ENCODE results near the gene CHIA. TPM values are rescaled to one million over a fixed set of nuclear protein-coding genes. Genes with fewer than 3 reads are reported as not detected.

CHIA gene
- total RNA-seq, 1 donor from 2014 or later = not detected

DNA sequence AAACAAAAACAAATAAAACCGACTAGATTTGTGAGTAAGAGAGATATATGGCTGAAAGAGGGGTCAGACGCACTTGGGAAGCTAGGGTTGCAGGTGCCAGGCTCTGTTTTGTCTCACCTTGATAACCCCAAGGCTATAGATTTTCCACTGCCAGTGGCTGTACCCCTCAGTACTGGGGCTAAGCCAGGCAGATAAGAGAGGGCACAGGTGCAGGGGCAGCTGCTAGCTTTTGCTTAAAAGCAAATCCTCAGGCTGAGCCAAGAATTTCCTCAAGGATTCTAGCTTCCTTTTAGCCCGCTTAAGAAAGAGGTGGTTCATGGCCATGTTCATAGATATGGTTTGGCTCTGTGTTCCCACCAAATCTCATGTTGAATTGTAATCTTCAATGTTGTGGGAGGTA, 79.0 kb downstream of the CHIA start:
- Mint-ChIP-seq H3K4me1 (ENCODE audit: unreplicated experiment) (peaks cover 2% of the 10 kb centered on the region), H3K36me3 (ENCODE audit: unreplicated experiment) (no peaks in the 10 kb centered on the region), H3K4me3 (ENCODE audit: unreplicated experiment) (no peak overlapping the region), H3K27ac (ENCODE audit: unreplicated experiment) (no peak overlapping the region), H3K27me3 (ENCODE audit: unreplicated experiment) (peaks cover 19% of the 10 kb centered on the region), H3K9me3 (ENCODE audit: unreplicated experiment) (no peaks in the 10 kb centered on the region)
- no peak for DNase-seq (ENCODE audit: extremely low spot score, unreplicated experiment)
- TF ChIP-seq, protein P1, sequence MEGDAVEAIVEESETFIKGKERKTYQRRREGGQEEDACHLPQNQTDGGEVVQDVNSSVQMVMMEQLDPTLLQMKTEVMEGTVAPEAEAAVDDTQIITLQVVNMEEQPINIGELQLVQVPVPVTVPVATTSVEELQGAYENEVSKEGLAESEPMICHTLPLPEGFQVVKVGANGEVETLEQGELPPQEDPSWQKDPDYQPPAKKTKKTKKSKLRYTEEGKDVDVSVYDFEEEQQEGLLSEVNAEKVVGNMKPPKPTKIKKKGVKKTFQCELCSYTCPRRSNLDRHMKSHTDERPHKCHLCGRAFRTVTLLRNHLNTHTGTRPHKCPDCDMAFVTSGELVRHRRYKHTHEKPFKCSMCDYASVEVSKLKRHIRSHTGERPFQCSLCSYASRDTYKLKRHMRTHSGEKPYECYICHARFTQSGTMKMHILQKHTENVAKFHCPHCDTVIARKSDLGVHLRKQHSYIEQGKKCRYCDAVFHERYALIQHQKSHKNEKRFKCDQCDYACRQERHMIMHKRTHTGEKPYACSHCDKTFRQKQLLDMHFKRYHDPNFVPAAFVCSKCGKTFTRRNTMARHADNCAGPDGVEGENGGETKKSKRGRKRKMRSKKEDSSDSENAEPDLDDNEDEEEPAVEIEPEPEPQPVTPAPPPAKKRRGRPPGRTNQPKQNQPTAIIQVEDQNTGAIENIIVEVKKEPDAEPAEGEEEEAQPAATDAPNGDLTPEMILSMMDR (IDR thresholded peaks at IDR 0.05) = no peak

Other genes with a start within 250 kb of the CHIA start
- gene DRAM2, start 150.8 kb upstream of the CHIA start, total RNA-seq = 31.1 and 33.6 TPM in 2 replicates
- gene CEPT1, start 150.6 kb upstream of the CHIA start, total RNA-seq = 25.3 and 26.0 TPM in 2 replicates
- gene DENND2D, start 90.2 kb upstream of the CHIA start, total RNA-seq = not detected in 2 replicates
- not detected in 2 replicates for gene CHI3L2, start 63.1 kb upstream of the CHIA start, total RNA-seq
- gene OVGP1, start 136.9 kb downstream of the CHIA start, total RNA-seq = 1.1 and 1.6 TPM in 2 replicates
- 22.7 and 24.0 TPM in 2 replicates for gene WDR77, start 158.4 kb downstream of the CHIA start, total RNA-seq
- gene ATP5PB, start 158.6 kb downstream of the CHIA start, total RNA-seq = 185 and 187 TPM in 2 replicates
- 0.34 and 0.70 TPM in 2 replicates for gene C1orf162, start 183.1 kb downstream of the CHIA start, total RNA-seq
- not detected in 2 replicates for gene ADORA3, start 212.8 kb downstream of the CHIA start, total RNA-seq
- not detected in 2 replicates for gene TMIGD3, start 212.8 kb downstream of the CHIA start, total RNA-seq

Measured in osteocyte (in vitro differentiated cells).